GM21825 (cell line): ENCODE results near the gene LCN12.
A peak's percentile ranks its signal among the peaks of the same experiment; 100 is the strongest.
"Not testable (repeated sequence)": the region's sequence is repeated elsewhere in the genome, so short reads cannot be mapped to it uniquely, and the experiment has no call there.

Source experiments
- ATAC-seq: cut with Tn5 transposase; IDR thresholded peaks from one replicate; pipeline ENCODE4 v1.9.1; 2021; ENCODE audit warnings: mild to moderate bottlenecking, moderate library complexity; ENCODE audit not compliant: unreplicated experiment

The LCN12 gene

DNA sequence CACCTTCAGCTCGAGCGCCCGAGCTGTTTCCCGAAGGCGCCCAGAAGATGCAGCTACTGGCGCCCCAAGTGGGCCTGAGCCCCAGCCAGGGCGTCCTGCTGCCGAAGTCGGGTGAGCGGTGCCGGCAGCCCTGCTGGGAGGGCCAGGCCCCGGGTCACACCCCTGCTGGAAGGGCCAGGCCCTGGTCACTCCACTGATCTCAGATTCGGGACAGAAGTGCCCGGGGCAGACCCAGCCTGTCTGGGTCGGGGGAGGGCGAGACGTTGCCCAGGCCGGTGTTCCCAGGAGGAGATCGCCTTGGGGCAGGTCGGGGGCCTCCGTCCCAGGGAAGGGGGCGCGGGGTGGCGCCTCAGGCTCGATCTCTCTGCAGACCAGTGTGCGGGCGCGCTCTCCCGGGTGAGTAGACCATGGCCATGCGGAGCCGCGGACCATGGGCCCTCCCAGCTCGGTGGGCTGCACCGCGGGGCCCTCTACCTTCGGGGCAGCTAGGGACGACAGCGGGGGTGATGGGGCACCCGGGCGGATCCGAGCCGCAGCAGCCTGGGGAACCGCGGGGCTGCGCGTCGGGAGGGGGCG, 33.0 kb downstream of the LCN12 start:
- ATAC-seq, result no peak

DNA sequence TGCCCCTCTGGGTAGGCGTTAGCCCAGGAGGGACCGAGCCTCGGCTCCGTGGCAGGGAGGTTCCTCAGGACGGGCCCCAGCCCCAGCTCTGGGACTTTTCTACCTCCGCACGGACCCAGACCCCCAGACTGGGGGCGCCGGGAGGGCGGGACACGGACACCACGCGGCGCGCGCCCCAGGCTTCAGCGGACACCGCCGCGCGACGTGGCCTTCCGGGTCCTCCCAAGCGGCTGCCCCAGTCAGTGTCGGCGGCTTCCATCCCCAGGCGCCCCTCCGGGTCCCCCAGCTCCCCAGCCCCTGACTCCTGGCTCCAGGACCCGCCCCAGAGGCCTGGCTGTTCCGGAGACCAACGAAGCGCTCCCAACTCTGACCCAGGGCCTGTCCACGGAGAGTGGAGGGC, 33.8 kb downstream of the LCN12 start:
- no peak for ATAC-seq

GRCh38 chr9:136988872-136989271, 36.8 kb downstream of the LCN12 start:
- ATAC-seq, result no peak

DNA sequence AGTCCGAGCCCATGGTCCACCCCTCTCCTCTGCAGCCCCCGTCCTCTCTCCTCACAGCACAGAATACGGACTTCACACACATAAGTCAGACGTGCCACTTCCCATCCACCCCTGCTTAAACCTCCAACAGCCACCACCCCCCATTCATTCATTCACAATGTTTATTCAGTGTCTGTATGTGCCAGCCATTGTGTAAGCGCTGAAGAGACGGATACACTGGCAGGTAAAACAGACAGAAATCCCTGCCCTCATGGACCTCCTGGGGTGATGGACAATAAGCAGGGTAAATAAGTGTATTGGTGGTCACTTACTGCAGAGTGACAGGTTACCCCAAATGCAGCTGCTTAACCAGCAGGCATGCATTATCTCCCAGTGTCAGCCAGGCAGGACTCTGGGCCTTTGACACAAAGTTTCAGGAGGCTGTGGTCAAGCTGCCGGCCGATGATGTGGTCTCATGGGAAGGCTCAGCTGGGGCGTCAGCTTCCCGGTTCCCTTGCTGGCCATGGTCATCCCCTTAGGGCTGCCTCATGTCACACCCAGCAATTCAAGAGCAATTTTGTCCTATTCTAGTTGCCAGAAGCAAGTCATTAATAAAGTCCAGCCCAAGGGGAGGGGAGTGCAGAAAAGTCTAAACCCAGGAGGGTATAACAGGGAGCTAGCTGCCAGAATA, 38.3 kb downstream of the LCN12 start:
- no peak for ATAC-seq

DNA sequence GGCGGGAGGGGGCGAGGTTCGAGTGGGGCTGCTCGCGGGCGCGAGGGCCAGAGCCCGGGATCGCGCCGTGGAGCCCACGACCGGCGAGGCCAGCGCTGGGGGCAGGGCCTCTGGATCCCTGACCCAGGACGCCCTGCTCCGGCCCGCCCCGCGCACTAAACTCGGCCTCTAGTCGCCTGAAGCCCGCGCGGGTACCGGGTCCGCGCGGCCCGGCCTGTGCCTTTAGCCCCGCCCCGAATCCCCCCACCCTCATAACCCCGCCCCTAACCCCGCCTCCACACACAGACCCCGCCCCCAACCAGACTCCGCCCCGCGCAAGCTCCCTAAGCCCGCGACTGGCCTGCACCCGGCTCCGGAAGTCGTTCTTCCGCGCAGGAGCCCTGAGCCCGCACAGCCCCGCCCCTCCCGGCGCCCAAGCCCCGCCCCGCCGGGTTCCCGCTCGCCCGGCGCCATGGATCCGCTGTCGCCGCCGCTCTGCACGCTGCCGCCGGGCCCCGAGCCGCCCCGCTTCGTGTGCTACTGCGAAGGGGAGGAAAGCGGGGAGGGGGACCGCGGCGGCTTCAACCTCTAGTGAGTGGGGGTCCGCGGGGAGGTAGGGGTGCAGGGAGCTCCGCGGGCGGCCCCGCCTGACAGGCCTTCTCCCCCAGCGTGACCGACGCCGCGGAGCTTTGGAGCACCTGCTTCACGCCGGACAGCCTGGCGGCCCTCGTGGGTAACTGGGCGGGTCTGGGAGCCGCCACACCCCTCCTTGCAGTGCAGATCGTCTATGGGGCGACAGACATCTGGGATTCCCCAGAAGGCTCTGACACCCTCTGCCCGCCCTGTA, 40.1 kb downstream of the LCN12 start, which contains the start of gene PAXX:
TSS of gene PAXX (plus strand) at position 430 of the 826 bp plus-strand sequence. CDS start at position 452, 22 bp downstream.
- peak; percentile 85 for ATAC-seq

DNA sequence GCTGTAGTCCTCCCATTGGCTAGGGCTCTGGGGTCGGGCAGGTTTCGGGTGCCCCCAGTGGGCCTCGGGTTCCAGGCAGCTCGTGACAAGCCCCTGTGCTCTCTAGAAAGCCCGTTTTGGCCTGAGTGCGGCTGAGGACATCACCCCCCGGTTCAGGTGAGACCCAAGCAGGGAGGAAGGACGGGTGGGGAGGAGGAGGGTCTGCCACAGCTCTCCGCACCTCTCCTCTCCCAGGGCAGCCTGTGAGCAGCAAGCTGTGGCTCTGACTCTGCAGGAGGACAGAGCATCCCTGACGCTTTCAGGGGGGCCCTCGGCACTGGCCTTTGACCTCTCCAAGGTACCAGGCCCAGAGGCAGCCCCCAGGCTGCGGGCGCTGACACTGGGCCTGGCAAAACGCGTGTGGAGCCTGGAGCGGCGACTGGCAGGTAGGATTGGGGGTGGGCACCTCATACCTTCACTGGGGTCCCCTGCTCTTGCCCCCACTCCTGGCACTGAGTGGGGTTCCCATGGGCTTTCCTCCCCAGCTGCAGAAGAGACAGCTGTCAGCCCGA, 40.8 kb downstream of the LCN12 start:
- no peak for ATAC-seq

- ATAC-seq, result no peak
These were observed 42.3 kb downstream of the LCN12 start for GRCh38 chr9:136994180-136994887.

- no peak for ATAC-seq
These were observed 42.8 kb downstream of the LCN12 start for GRCh38 chr9:136994888-136995230.

DNA sequence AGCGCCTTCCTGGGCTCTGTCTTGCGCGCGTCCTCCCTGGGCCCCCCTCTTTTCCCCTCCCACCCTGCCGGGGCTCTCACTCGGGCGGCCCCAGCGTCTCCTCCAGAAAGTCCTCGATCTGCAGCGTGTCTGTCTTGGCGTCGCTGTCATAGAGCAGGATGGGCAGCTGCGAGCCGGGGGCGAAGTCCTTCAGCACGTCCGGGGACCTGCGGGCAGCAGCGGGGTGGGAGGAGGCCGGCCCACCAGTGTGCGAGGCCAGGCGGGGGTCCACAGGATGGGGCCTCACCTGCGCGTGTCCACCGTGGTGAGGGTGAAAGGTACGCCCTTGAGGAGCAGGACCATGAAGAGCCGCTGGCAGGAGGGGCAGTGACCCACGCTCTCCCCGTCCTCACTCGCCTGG, 43.3 kb downstream of the LCN12 start:
- ATAC-seq, result no peak

DNA sequence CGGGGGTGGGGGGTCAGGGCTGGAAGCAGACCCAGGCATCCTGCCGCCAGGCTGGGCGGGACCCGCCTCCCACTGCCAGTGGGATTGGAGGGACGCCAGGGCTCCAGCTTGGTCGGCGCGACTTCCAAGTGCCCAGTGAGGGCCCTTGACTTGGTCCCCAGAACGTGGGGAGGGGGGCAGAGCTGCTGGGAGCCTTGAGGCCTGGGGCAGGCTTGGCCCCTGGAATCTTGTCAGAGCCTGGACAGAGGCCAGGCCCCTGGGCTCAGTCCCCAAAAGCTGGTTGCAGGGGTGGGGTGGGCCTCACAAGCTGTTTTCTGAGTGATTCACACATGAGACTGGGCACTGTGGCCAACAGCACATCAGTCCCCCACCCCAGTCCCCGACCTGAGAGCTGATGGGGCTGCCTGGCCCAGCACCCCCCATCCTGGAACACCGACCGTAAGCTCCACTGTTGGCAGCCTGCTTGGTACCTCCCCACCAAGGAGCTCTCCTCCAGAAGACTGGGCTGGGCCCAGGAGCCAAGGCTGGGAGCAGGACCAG, 43.8 kb downstream of the LCN12 start:
- no peak for ATAC-seq

DNA sequence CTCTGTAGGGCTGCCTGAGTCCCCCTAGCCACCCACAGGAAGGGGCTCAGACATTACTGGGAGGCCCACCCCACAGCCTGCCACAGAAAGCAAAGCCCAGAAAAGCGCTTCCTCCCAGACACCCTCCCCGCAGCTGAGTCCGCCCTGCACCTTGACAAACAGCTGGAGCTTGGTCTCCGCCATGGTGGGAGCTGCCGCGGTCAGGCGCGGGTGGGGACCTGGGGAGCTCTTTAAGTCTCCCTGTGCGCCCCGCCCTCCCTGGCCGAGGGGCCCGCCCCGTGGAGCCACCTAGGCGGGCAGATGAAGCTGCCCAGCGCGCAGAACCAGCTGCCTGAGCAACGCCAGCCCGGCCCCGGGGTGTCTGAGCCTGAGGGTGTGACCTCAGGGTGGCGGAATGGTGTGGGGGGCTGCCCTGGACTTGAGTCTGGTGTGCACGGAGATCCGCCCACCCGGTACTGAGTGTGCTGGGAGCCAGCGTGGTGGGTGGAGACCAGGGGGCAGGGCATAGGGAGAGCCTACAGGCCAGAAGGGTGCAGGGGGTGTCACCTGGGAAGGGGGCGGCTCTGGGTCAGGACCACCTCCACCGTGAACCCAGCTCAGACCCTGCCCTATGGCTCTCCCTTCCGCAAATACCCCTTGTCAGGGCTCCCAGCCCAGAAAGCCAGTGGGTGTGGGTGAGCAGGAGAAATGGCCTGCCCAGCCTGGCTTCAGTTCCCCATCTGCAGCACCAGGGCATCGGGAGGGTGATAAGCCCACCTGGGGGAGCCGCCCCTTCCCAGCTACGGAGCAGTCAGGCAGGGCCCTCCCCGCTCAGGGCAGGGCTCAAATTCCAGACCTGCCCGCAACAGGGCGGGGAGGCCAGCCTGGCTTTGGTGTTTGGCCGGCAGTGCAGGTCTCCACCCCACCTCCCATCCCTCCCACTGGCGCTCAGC, 44.6 kb downstream of the LCN12 start, which contains the start of gene CLIC3:
TSS of gene CLIC3 (minus strand) at position 208 of the 932 bp plus-strand sequence. CDS start at position 183, 25 bp downstream.
- no peak for ATAC-seq

DNA sequence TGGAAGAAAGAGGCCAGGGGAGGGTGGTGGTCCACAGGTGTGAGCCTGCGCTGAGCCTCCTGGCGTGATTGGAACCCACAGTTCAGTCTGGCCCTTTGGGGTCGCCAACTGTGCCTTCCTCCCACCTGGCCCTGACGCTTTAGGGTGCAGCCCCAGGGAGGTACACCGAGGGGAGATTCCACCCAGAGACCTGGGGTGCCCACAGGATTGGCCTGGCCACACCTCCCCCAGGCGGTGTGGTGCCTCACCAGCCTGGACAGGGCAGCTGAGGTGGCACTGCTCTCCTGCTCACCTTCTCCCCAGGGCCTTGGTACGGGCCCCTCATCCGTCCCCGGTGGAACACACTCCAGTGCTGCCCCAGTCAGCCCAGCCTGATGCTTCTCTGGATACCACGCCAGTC, 45.3 kb downstream of the LCN12 start:
- no peak for ATAC-seq

DNA sequence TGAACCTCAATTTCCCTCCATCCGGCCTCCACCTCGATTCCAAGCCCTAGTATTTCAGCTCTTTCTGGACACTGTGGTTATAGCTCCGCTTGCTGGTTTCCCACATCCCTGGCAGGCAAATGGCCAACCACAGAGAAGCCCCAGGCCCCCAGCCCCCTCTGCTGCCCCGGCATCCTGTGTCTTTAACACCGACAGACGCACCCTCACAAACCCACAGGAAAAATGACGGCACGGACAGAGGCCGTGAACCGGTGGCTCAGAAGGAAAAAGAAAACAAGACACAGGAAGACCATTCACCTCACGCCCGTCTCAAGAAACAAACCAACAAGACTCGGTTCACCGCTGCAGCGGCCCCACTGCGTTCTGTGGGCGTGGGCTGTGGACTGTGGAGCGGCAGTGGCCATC, 45.8 kb downstream of the LCN12 start:
- no peak for ATAC-seq

- ATAC-seq, result peak; percentile 60
These were observed 48.3 kb downstream of the LCN12 start for GRCh38 chr9:137000177-137000930.

DNA sequence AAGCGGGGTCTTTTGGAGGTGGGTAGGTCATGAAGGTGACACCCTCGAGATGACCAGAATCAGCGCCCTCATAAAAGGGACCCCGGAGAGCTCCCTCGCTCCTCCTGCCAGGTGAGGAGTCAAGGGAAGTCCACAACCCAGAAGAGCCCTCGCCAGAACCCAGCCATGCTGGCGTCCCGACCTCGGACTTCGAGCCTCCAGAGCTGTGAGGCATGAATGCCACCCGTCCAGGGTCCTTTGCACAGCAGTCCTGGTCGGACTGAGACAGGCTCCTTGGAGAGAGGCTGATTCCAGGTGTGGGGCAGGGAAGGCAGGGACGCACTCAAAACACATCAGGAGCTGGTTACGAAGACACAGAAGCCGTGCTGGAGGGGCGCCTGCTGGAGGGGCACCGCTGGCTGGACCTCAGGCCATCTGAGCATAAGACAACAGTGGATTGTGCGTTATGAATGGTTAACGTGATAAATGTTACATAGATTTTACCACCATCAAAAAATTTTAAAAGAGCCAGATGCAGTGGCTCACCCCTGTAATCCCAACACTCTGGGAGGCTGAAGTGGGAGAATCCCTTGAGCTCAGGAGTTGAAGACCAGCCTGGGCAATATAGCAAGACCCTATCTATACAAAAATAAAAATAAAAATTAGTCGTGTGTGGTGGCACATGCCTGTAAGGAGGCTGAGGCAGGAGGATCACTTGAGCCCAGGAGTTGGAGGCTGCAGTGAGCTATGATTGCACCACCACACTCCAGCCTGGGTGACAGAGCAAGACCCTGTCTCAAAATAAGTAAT, 50.0 kb downstream of the LCN12 start:
- no peak for ATAC-seq

- no peak for ATAC-seq
These were observed 50.6 kb downstream of the LCN12 start for GRCh38 chr9:137002646-137003041.

- not testable (repeated sequence) for ATAC-seq
These were observed 52.2 kb downstream of the LCN12 start for GRCh38 chr9:137004285-137004684.
